H9 (cell line): ENCODE data around the gene CD1B. TPM values are rescaled to one million over a fixed set of nuclear protein-coding genes. Genes with fewer than 3 reads are reported as not detected.

Experiments
- DNase-seq: peaks from one replicate; pipeline ENCODE4 v3.0.0-alpha.2; 2017
- H2AFZ ChIP-seq: one replicate; pipeline ENCODE4 v1.6.1; 2013; ENCODE audit warnings: mild to moderate bottlenecking, low read length, control low read depth, moderate library complexity
- H2AK5ac ChIP-seq: 2 replicates; pipeline ENCODE4 v1.6.1; 2013; ENCODE audit warnings: low read length, control low read depth, mixed read lengths; ENCODE audit not compliant: insufficient read length
- H2BK120ac ChIP-seq: one replicate; pipeline ENCODE4 v1.6.1; 2013; ENCODE audit warnings: low read depth, mild to moderate bottlenecking, low read length, control low read depth, inconsistent platforms; ENCODE audit not compliant: poor library complexity, severe bottlenecking
- H2BK12ac ChIP-seq: 2 replicates; pipeline ENCODE4 v1.6.1; 2013; ENCODE audit warnings: low read length, control low read depth, mixed read lengths, low read depth; ENCODE audit not compliant: insufficient read length
- H2BK15ac ChIP-seq: 2 replicates; pipeline ENCODE4 v1.6.1; 2013; ENCODE audit warnings: low read depth, low read length, control low read depth
- H2BK20ac ChIP-seq: one replicate; pipeline ENCODE4 v1.6.1; 2013; ENCODE audit warnings: low read depth, mild to moderate bottlenecking, low read length, control low read depth, inconsistent platforms; ENCODE audit not compliant: poor library complexity, severe bottlenecking
- H2BK5ac ChIP-seq: 2 replicates; pipeline ENCODE4 v1.6.1; 2013; ENCODE audit warnings: low read length, control low read depth, mixed read lengths; ENCODE audit not compliant: insufficient read length
- H3K14ac ChIP-seq: 2 replicates; pipeline ENCODE4 v1.6.1; 2013; ENCODE audit warnings: low read length, control low read depth; ENCODE audit not compliant: insufficient read depth
- H3K18ac ChIP-seq: 2 replicates; pipeline ENCODE4 v1.6.1; 2013; ENCODE audit warnings: low read depth, mild to moderate bottlenecking, mixed read lengths, low read length, control low read depth; ENCODE audit not compliant: insufficient read length
- H3K23ac ChIP-seq: 2 replicates; pipeline ENCODE4 v1.6.1; 2013; ENCODE audit warnings: low read length, control low read depth, mixed read lengths, low read depth; ENCODE audit not compliant: insufficient read length
- H3K23me2 ChIP-seq: 2 replicates; pipeline ENCODE4 v1.6.1; 2013; ENCODE audit warnings: low read depth, mild to moderate bottlenecking, mixed read lengths, low read length, control low read depth; ENCODE audit not compliant: insufficient read length, poor library complexity, severe bottlenecking
- H3K27ac ChIP-seq: 2 replicates; pipeline ENCODE4 v1.5.1; 2013; ENCODE audit warnings: low read length, control low read depth, mixed read lengths, low read depth; ENCODE audit not compliant: insufficient read length
- H3K27me3 ChIP-seq: 2 replicates; pipeline ENCODE4 v1.6.1; 2013; ENCODE audit warnings: low read length, control low read depth, inconsistent platforms; ENCODE audit not compliant: insufficient read depth
- H3K4ac ChIP-seq: 2 replicates; pipeline ENCODE4 v1.6.1; 2013; ENCODE audit warnings: low read depth, mild to moderate bottlenecking, control low read depth, inconsistent platforms, low read length, moderate library complexity
- H3K4me1 ChIP-seq: 2 replicates; pipeline ENCODE4 v1.6.1; 2013; ENCODE audit warnings: low read length, control low read depth, inconsistent platforms; ENCODE audit not compliant: insufficient read depth
- H3K4me2 ChIP-seq: 2 replicates; pipeline ENCODE4 v1.6.1; 2013; ENCODE audit warnings: low read length, control low read depth, mixed read lengths; ENCODE audit not compliant: insufficient read length, insufficient read depth
- H3K56ac ChIP-seq: 2 replicates; pipeline ENCODE4 v1.6.1; 2013; ENCODE audit warnings: low read depth, mild to moderate bottlenecking, mixed read lengths, low read length, control low read depth; ENCODE audit not compliant: insufficient read length
- H3K79me1 ChIP-seq: 2 replicates; pipeline ENCODE4 v1.6.1; 2013; ENCODE audit warnings: low read depth, mild to moderate bottlenecking, moderate library complexity, low read length, control low read depth, inconsistent platforms; ENCODE audit not compliant: insufficient read depth, poor library complexity, severe bottlenecking
- H3K79me2 ChIP-seq: 2 replicates; pipeline ENCODE4 v1.6.1; 2013; ENCODE audit warnings: low read length, control low read depth, inconsistent platforms; ENCODE audit not compliant: insufficient read depth
- H3K9ac ChIP-seq: 2 replicates; pipeline ENCODE4 v1.6.1; 2013; ENCODE audit warnings: low read length, control low read depth, mixed read lengths; ENCODE audit not compliant: insufficient read length; ENCODE audit errors: extremely low read depth
- H3K9me3 ChIP-seq: one replicate; pipeline ENCODE4 v1.6.1; 2013; ENCODE audit warnings: low read depth, low read length, inconsistent platforms; ENCODE audit not compliant: control insufficient read depth
- H3T11ph ChIP-seq: one replicate; pipeline ENCODE4 v1.6.1; 2013; ENCODE audit warnings: mild to moderate bottlenecking, low read length, control low read depth, inconsistent platforms
- H4K20me1 ChIP-seq: one replicate; pipeline ENCODE4 v1.6.1; 2013; ENCODE audit not compliant: control insufficient read depth, insufficient read length, insufficient read depth
- H4K5ac ChIP-seq: 2 replicates; pipeline ENCODE4 v1.6.1; 2013; ENCODE audit warnings: low read depth, mild to moderate bottlenecking, mixed read lengths, low read length, control low read depth; ENCODE audit not compliant: insufficient read length
- H4K8ac ChIP-seq: replicated peaks from 2 replicates; pipeline ENCODE4 v1.6.1; 2013; ENCODE audit warnings: low read length, control low read depth, mixed read lengths, low read depth; ENCODE audit not compliant: insufficient read length
- H4K91ac ChIP-seq: 2 replicates; pipeline ENCODE4 v1.6.1; 2013; ENCODE audit warnings: low read depth, mild to moderate bottlenecking, moderate library complexity, mixed read lengths, low read length, control low read depth; ENCODE audit not compliant: insufficient read length
- H3K27ac Mint-ChIP-seq, 3 experiments: 2 replicates in 2 of 3; 3 replicates in 1 of 3; pipeline ENCODE4 v1.8.0; 2020 to 2021; ENCODE audit warnings: mixed read lengths in 3 of 3, mild to moderate bottlenecking in 1 of 3, moderate library complexity in 1 of 3
- H3K27me3 Mint-ChIP-seq: 2 replicates; pipeline ENCODE4 v1.8.0; 2021; ENCODE audit warnings: low read depth, mild to moderate bottlenecking, moderate library complexity, mixed read lengths
- H3K36me3 Mint-ChIP-seq, 3 experiments: 2 replicates in 2 of 3; 3 replicates in 1 of 3; pipeline ENCODE4 v1.8.0; 2020 to 2021; ENCODE audit warnings: low read depth in 3 of 3, mixed read lengths in 3 of 3; ENCODE audit not compliant: insufficient read depth in 1 of 3
- H3K4me1 Mint-ChIP-seq, 2 experiments: 2 replicates each; pipeline ENCODE4 v1.8.0; 2020; ENCODE audit warnings: mixed read lengths in 2 of 2
- H3K4me3 Mint-ChIP-seq, 2 experiments: 2 replicates in 1 of 2; 3 replicates in 1 of 2; pipeline ENCODE4 v1.8.0; 2020 to 2021; ENCODE audit warnings: mild to moderate bottlenecking in 2 of 2, mixed read lengths in 2 of 2, moderate library complexity in 1 of 2
- H3K9me3 Mint-ChIP-seq, 2 experiments: 2 replicates in 1 of 2; 3 replicates in 1 of 2; pipeline ENCODE4 v1.8.0; 2020; ENCODE audit warnings: mild to moderate bottlenecking in 2 of 2, mixed read lengths in 2 of 2, moderate library complexity in 1 of 2
- CTCF ChIP-seq: fragments of 200-600 bp; sonication (generic); conservative IDR thresholded peaks from 3 replicates; pipeline ENCODE4 v1.8.0; 2021; ENCODE audit warnings: antibody characterized with exemption, mild to moderate bottlenecking
- WGBS: extraction: QIAGEN DNeasy Blood & Tissue Kit; methylation state at CpG from one replicate; pipeline ENCODE4 v1.1.7; 2013; ENCODE audit warnings: missing lambda C conversion rate, low lambda C conversion rate, mixed read lengths; ENCODE audit not compliant: insufficient read length; ENCODE audit errors: extremely low coverage; 5-methylcytosine and 5-hydroxymethylcytosine counted together
- total RNA-seq: library from RNA; stranded (reverse); gene quantifications from 2 replicates; pipeline ENCODE4 v1.2.1, GENCODE V29; 2021

CD1B gene
- total RNA-seq, 1 experiment from 2014 or later: not detected

- Histone ChIP-seq H2BK20ac (no peak overlapping the region), H2BK120ac (no peak overlapping the region), H4K91ac (no peak overlapping the region), H3K9ac (no peak overlapping the region), H3K27me3 (no peaks in the 10 kb centered on the region), H3K14ac (no peak overlapping the region), H3K79me1 (no peaks in the 10 kb centered on the region), H3K4me1 (no peaks in the 10 kb centered on the region), H3K9me3 (no peaks in the 10 kb centered on the region), H3K56ac (no peak overlapping the region), H3T11ph (no peak overlapping the region), H2AFZ (no peak overlapping the region), H3K4ac (no peak overlapping the region), H4K20me1 (no peaks in the 10 kb centered on the region), H3K79me2 (no peaks in the 10 kb centered on the region), H4K8ac (no peak overlapping the region), H3K18ac (no peak overlapping the region), H3K23ac (no peak overlapping the region), H2BK12ac (no peak overlapping the region), H4K5ac (no peak overlapping the region), H2BK5ac (no peak overlapping the region), H3K4me2 (no peak overlapping the region), H3K23me2 (no peaks in the 10 kb centered on the region), H3K27ac (no peak overlapping the region), H2BK15ac (no peak overlapping the region), H2AK5ac (no peak overlapping the region)
- H3K9me3 Mint-ChIP-seq: no peaks in the 10 kb centered on the region
- no peak for DNase-seq
- H3K4me3 Mint-ChIP-seq: no peak overlapping the region
- H3K27ac Mint-ChIP-seq: no peak overlapping the region
- H3K36me3 Mint-ChIP-seq: no peaks in the 10 kb centered on the region
- TF ChIP-seq CTCF: no peak
- 100% methylated on average over 1 of the region's 3 CpGs for WGBS
- H3K4me1 Mint-ChIP-seq: no peaks in the 10 kb centered on the region
- no peaks in the 10 kb centered on the region for H3K27me3 Mint-ChIP-seq
Measured at GRCh38 chr1:158328426-158328825, 2.9 kb downstream of the CD1B start.
